Gastroesophageal sphincter (tissue), 4 donors: Measurements from ENCODE around the gene CSNK2B. TPM values are rescaled to one million over a fixed set of nuclear protein-coding genes. Genes with fewer than 3 reads are reported as not detected.

Experiments used
- ATAC-seq: fragments of 150-250 bp; one replicate; pipeline ENCODE4 v1.9.1; 2016; ENCODE audit warnings: mild to moderate bottlenecking, moderate library complexity
- H3K27ac ChIP-seq, 4 donors: fragments of 200-600 bp; sonication (generic) in 3 of 4; 1 replicate in 3 of 4; 2 replicates in 1 of 4; pipeline ENCODE4 v1.5.1; 2016 to 2019
- H3K27me3 ChIP-seq: fragments of 200-600 bp; sonication (generic); one replicate; pipeline ENCODE4 v1.5.1; 2019
- H3K36me3 ChIP-seq, 2 donors: fragments of 200-600 bp; sonication (generic); one replicate each; pipeline ENCODE4 v1.5.1; 2019; ENCODE audit warnings: control low read depth in 1 of 2
- H3K4me1 ChIP-seq, 3 donors: fragments of 200-600 bp; sonication (generic); 1 replicate in 2 of 3; 2 replicates in 1 of 3; pipeline ENCODE4 v1.5.1; 2016 to 2019; ENCODE audit warnings: control low read depth in 2 of 3
- H3K4me3 ChIP-seq, 2 donors: fragments of 200-600 bp; sonication (generic); one replicate each; pipeline ENCODE4 v1.5.1; 2019; ENCODE audit warnings: mild to moderate bottlenecking in 1 of 2, moderate library complexity in 1 of 2
- H3K9me3 ChIP-seq, 3 donors: fragments of 200-600 bp; sonication (generic); one replicate each; pipeline ENCODE4 v1.5.1; 2017 to 2019; ENCODE audit warnings: control low read depth in 2 of 3
- CTCF ChIP-seq, 4 experiments: fragments of 200-600 bp in 2 of 4; fragments of 450-650 bp in 2 of 4; sonication (generic) in 1 of 4; IDR thresholded peaks; one replicate each; pipeline ENCODE4 v1.5.1; 2017 to 2019; ENCODE audit warnings: antibody characterized with exemption in 4 of 4, mild to moderate bottlenecking in 2 of 4, moderate library complexity in 2 of 4
- EP300 ChIP-seq: sonication (generic); formaldehyde crosslinking; IDR thresholded peaks from one replicate; pipeline ENCODE4 v1.6.1; 2017; ENCODE audit warnings: antibody characterized with exemption, mild to moderate bottlenecking
- POLR2A ChIP-seq, 2 donors: fragments of 450-650 bp; IDR thresholded peaks; one replicate each; pipeline ENCODE4 v1.6.1; 2017; ENCODE audit warnings: antibody characterized with exemption in 2 of 2, mild to moderate bottlenecking in 2 of 2, moderate library complexity in 1 of 2
- POLR2AphosphoS5 ChIP-seq: sonication (generic); formaldehyde crosslinking; IDR thresholded peaks from one replicate; pipeline ENCODE4 v1.6.1; 2017; ENCODE audit warnings: antibody characterized with exemption
- WGBS, 2 donors: methylation state at CpG; one replicate each; pipeline ENCODE4 v1.1.5; 2018; ENCODE audit warnings: low coverage in 1 of 2; 5-methylcytosine and 5-hydroxymethylcytosine counted together
- total RNA-seq, 4 donors: library from RNA; depleted of rRNA; stranded (reverse); fragments of >200 nt; gene quantifications; one replicate each; pipeline ENCODE4 v1.1.0, GENCODE V29; 2016

The CSNK2B gene
- total RNA-seq, 4 donors from 2014 or later: 162 to 197 (median 167) TPM

DNA sequence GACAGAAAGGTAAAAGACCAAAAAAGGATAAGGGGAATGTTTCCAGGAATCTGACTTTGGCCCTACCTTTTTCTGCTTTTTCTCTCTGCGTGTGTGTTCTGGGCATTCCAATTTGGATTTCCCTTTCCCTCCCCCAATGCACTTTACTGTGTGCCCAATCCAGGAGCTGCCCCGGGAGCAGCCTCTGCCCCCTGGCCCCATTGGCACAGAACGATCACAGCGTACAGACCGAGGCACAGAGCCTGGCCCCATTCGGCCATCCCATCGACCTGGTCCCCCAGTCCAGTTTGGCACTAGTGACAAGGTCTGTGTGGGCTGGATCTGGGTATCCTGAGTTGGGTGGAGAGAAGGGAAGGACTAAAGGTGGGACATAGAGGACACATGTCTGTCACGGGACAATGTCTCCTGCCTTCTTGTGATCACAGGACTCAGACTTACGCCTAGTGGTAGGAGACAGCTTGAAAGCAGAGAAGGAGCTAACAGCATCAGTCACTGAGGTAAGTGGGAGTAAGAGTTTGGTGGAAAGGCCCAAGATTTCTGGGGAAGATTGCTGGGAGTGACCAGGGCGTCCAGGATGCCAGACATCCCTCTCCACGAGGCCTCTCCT lies 30.8 kb upstream of the CSNK2B start:
- Histone ChIP-seq H3K27me3 (no peaks in the 10 kb centered on the region), H3K4me1 (no peaks in the 10 kb centered on the region), H3K27ac (peak overlapping the region in 1 of 4 donors; percentile 14), H3K9me3 (no peaks in the 10 kb centered on the region), H3K4me3 (no peak overlapping the region), H3K36me3 (peaks cover 0 to 100% of the 10 kb centered on the region in 2 donors)
- WGBS, 2 donors: 70 to 72% methylated on average over 7 to 8 of the region's 11 CpGs
- ATAC-seq: no peak
- TF ChIP-seq POLR2AphosphoS5: no peak
- TF ChIP-seq CTCF (IDR thresholded peaks at IDR 0.05): no peak
- TF ChIP-seq POLR2A (IDR thresholded peaks at IDR 0.05): no peak
- no peak for TF ChIP-seq EP300

DNA sequence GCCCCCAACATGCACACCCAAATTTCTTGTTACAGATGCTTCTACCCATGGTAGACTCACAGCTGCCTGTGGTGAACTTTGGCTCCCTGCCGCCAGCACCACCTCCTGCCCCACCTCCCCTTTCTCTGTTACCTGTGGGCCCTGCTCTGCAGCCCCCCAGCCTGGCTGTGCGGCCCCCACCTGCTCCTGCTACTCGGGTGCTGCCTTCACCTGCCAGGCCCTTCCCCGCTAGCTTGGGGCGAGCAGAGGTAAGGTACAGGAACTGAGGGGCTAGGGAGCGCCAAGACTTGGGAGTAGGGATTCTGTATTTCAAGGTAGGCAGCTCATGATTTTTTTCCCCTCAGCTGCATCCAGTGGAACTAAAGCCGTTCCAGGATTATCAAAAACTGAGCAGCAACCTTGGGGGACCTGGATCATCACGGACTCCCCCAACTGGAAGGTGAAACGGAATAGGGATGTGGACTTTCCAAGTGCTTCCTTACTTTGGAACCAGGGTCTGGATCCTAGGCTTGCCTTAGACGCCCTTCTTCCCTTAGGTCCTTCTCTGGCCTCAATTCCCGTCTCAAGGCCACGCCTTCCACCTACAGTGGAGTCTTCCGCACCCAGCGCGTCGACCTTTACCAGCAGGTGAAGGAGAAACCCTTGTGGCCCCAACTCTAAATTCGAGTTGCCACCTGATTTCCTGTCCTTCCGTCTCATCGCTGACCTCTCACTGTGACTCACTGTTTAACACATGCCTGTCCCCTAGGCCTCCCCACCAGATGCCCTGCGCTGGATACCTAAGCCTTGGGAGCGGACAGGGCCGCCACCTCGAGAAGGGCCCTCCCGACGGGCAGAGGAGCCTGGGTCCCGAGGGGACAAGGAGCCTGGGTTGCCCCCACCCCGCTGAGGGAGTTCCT lies 28.9 kb upstream of the CSNK2B start:
- no peaks in the 10 kb centered on the region for H3K4me1 ChIP-seq
- TF ChIP-seq CTCF (IDR thresholded peaks at IDR 0.05) (no peak), POLR2AphosphoS5 (peak; percentile 11), POLR2A (IDR thresholded peaks at IDR 0.05) (no peak), EP300 (no peak)
- H3K36me3 ChIP-seq: peaks cover 0 to 100% of the 10 kb centered on the region in 2 donors
- no peak overlapping the region for H3K27ac ChIP-seq
- no peak for ATAC-seq
- no peaks in the 10 kb centered on the region for H3K9me3 ChIP-seq
- H3K4me3 ChIP-seq: no peak overlapping the region
- 63 to 71% methylated on average over 7 to 15 of the region's 27 CpGs for WGBS, 2 donors
- H3K27me3 ChIP-seq: no peaks in the 10 kb centered on the region

GRCh38 chr6:31639043-31639442 lies 26.8 kb upstream of the CSNK2B start:
- Histone ChIP-seq H3K4me3 (no peak overlapping the region), H3K27ac (peak overlapping the region in 1 of 4 donors; percentile 17), H3K27me3 (no peaks in the 10 kb centered on the region), H3K36me3 (peaks cover 0 to 100% of the 10 kb centered on the region in 2 donors), H3K9me3 (no peaks in the 10 kb centered on the region), H3K4me1 (no peaks in the 10 kb centered on the region)
- TF ChIP-seq EP300: no peak
- TF ChIP-seq POLR2AphosphoS5: no peak
- ATAC-seq: no peak
- 70 to 74% methylated on average over 8 to 9 of the region's 9 CpGs for WGBS, 2 donors

GRCh38 chr6:31639449-31639861 lies 26.4 kb upstream of the CSNK2B start:
- Histone ChIP-seq H3K4me1 (no peaks in the 10 kb centered on the region), H3K27me3 (no peaks in the 10 kb centered on the region), H3K9me3 (no peaks in the 10 kb centered on the region), H3K36me3 (peaks cover 0 to 100% of the 10 kb centered on the region in 2 donors), H3K27ac (peak overlapping the region in 1 of 4 donors; percentile 17), H3K4me3 (no peak overlapping the region)
- no peak for ATAC-seq
- 52 to 78% methylated on average over 1 to 3 of the region's 10 CpGs for WGBS, 2 donors
- TF ChIP-seq EP300 (no peak), CTCF (IDR thresholded peaks at IDR 0.05) (no peak), POLR2AphosphoS5 (no peak), POLR2A (IDR thresholded peaks at IDR 0.05) (no peak)

GRCh38 chr6:31640612-31641011 lies 25.3 kb upstream of the CSNK2B start:
- Histone ChIP-seq H3K9me3 (no peaks in the 10 kb centered on the region), H3K27me3 (no peaks in the 10 kb centered on the region), H3K4me1 (no peaks in the 10 kb centered on the region), H3K36me3 (peaks cover 0 to 100% of the 10 kb centered on the region in 2 donors), H3K4me3 (no peak overlapping the region), H3K27ac (no peak overlapping the region)
- ATAC-seq: no peak
- WGBS, 2 donors: no CpG with 5 or more reads among the region's 6 CpGs
- TF ChIP-seq EP300 (no peak), CTCF (IDR thresholded peaks at IDR 0.05) (no peak), POLR2A (IDR thresholded peaks at IDR 0.05) (no peak), POLR2AphosphoS5 (no peak)
